SKM-1 treated with dmso at 0.1 percent for 144 hours (cell line): ENCODE data around the gene DCDC2C.
"Not testable (repeated sequence)": the region's sequence is repeated elsewhere in the genome, so short reads cannot be mapped to it uniquely, and the experiment has no call there.

ENCODE experiments used
- DNase-seq: peaks from one replicate; lab custom pipeline; 2025; ENCODE audit not compliant: unreplicated experiment; lab: John Stamatoyannopoulos, UW

DCDC2C gene

DNA sequence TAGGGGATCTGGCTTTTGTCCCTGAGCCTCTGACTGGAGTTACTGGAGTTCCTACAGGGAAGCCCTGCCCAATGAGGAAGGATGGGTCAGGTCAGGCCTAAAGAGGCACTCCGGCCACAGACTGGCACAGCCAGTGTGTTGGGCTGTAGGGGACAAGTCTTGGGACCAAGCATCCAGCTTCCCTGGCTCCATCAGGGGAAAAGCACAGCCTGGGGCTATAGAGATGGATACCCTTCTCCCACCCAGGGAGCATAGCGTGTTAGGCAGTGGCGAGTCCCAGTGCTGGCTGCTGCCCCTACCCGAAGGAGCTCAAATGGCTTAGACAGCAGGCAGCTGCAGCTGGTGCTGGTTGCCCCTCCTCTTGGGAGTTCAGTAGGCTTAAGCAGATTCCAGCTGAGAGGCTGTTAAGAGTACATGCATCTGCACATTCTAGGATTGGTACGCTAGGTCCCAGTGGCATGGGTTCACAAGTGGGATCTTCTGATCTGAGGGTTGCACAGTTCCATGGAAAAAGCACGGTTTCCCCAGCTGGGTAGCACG, 111.4 kb downstream of the DCDC2C start:
- no peak for DNase-seq

- DNase-seq = not testable (repeated sequence)
Measured at GRCh38 chr2:3817144-3817543, 113.8 kb downstream of the DCDC2C start.

- no peak for DNase-seq
Measured at GRCh38 chr2:3823748-3824147, 120.4 kb downstream of the DCDC2C start.

GRCh38 chr2:3827673-3828575, 124.5 kb downstream of the DCDC2C start:
- DNase-seq = peak; percentile 5

- DNase-seq = no peak
Measured at GRCh38 chr2:3830796-3831195, 127.4 kb downstream of the DCDC2C start.

- no peak for DNase-seq
Measured at GRCh38 chr2:3837086-3837485, 133.7 kb downstream of the DCDC2C start.

DNA sequence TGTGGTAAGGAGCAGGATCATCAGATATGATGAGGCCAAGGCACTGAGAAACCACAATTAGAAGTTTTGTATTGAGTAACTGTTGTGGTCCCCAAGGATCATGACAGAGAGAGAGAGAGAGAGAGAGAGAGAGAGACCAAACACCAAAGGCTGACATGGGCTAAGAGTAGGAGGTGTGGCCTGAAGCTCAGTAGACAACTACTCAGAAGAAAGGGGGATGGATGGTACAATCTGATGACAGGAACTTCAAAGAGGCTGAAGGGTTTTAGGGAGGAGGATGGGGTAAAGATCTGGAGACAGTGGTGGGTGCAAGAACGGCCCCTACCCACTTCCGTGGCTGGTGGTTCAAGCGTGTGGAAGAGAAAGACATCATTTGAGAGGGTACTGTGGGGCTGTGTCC, 135.0 kb downstream of the DCDC2C start:
- DNase-seq = no peak

- no peak for DNase-seq
Measured at GRCh38 chr2:3839476-3839875, 136.1 kb downstream of the DCDC2C start.

- DNase-seq = no peak
Measured at GRCh38 chr2:3840611-3841155, 137.3 kb downstream of the DCDC2C start.

- DNase-seq = no peak
Measured at GRCh38 chr2:3847397-3848052, 144.2 kb downstream of the DCDC2C start.

DNA sequence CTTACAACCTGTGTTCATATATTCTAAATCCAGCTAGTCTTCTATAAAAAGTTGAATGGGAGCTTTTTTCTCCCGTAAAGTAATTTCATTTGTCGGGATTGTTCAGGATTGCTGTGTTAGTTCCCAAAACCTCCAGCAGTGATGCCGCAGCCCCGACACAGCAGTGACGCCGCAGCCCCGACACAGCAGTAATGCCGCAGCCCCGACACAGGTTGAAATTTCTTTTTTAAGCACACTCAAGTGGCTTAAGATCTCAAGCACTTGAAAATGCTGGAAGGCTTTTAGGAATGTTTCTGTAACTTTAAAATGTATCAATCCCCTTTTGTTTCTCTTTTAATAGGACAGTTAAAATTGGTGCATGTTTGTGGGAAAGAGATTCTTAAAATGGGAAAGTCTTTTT, 145.4 kb downstream of the DCDC2C start:
- DNase-seq = no peak

- no peak for DNase-seq
Measured at GRCh38 chr2:3849213-3849612, 145.8 kb downstream of the DCDC2C start.

GRCh38 chr2:3857576-3857975, 154.2 kb downstream of the DCDC2C start:
- no peak for DNase-seq

DNA sequence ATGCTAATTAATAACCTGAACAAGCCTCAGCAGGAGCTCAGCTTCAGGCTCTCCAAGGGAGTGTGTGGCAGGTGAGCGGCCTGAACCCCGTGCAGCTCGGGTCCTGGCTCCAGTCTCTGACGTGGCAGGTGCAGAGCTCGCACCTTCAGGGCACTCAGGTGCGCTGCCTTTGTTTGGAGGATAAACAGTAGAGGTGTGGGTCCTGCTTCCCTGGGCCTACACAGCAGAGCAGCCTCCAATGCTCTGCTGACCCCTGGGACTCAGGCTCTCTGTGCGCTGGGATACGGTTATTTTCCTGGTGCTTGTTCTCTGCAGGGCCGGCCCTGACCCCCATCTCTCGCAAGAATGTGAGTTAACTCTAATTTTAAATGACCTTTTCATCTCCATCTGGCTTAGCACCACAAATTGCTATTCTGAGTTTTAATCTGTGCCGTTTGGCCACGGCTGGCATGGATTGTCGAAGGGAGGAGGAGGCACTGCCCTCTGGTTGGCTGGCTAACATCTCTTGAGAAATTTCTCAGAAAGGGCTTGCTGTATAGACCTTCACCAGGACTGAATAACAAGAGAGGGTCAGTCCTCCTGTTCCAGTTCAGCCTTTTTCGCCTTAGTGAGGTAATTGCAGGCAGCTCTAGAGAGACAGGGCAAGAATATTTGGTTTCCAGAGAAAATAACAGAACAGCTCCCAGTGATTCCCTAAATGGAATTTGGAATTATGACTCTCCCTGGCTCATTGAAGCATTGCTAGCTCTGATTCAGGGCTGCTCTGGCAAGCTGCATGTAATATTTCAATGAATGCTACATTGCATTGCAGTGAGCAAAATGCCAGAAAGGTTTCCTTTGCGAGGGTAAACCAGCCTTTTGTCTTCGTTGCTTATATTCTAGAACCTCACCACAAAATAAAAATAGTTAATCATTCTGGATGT, 161.8 kb downstream of the DCDC2C start:
- no peak for DNase-seq

DNA sequence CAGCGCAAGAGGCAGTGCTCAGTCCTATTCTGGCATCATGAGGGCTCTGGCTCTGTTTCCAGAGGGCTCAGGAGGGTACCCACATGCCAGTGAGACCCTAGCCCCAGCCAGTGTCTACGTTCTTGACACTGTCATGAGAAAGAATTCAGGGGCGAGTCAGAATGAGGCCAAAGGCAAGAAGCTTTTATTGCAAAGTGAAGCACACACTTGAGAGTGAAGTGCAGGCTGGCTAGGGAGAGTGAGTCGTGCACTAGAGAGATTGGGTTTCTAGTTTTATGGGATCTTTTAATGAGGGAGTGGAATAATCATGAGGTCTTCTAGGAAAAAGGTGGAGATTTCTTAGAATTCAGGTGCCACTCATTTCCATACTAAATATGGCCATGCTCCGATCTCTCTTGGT, 164.1 kb downstream of the DCDC2C start:
- no peak for DNase-seq

GRCh38 chr2:3868012-3868805, 164.8 kb downstream of the DCDC2C start:
- no peak for DNase-seq

DNA sequence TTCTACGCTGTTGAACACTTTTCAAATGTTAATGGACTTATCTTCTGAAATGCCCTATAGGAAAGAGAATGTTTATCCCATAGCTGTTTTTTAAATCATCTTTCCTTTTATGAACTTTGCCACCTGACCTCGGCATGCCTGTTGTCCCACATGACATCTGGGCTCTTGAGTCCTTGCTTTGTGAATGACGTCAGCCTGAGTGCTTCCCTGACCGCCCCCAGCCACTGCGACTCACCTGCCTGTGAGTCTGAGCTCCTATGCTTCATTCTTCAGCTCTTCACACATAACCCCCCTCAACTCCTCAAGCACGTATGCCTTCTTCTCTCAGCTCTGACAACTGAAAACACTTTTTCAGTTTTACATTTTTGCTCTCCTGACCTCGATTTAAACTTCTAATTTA, 166.8 kb downstream of the DCDC2C start:
- no peak for DNase-seq

GRCh38 chr2:3871002-3871401, 167.6 kb downstream of the DCDC2C start:
- peak; percentile 7 for DNase-seq

GRCh38 chr2:3872451-3872850, 169.1 kb downstream of the DCDC2C start:
- DNase-seq = no peak

DNA sequence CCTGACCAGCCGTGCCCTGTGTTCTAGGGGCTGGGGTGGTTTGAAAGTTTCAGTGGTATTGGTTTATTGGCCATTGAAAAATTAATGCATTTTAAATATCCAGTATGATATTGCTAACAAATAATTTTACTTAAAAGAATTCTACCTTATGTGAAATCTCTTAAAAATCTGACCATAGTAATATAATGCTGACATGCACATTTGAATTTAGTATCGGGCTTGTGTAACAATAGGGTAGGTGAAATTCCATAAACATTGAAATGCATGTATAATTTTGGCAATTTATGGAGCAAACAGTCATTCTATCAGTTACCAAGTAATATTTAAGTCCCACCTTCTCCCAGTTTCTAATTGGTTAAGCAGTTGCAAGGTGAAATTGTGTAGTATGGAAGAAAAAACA, 170.5 kb downstream of the DCDC2C start:
- no peak for DNase-seq
